Gastrocnemius medialis (tissue), 4 donors: ENCODE data around the gene ALDH1A2. TPM values are rescaled to one million over a fixed set of nuclear protein-coding genes. Genes with fewer than 3 reads are reported as not detected.

ENCODE experiments used
- ATAC-seq, 2 donors: fragments of 150-250 bp; one replicate each; pipeline ENCODE4 v1.9.1; 2016
- DNase-seq, 2 donors: peaks; one replicate each; pipeline ENCODE4 v3.0.0-alpha.2; 2019
- H3K27ac ChIP-seq, 4 donors: fragments of 200-600 bp; sonication (generic); 1 replicate in 1 of 4; 2 replicates in 3 of 4; pipeline ENCODE4 v1.5.1; 2016 to 2018; ENCODE audit warnings: mild to moderate bottlenecking in 2 of 4, moderate library complexity in 1 of 4
- H3K27me3 ChIP-seq, 3 donors: fragments of 200-600 bp; sonication (generic) in 2 of 3; 1 replicate in 1 of 3; 2 replicates in 2 of 3; pipeline versions ENCODE4 v1.5.1 to v1.6.0; 2016 to 2019; ENCODE audit warnings: mild to moderate bottlenecking in 1 of 3, moderate library complexity in 1 of 3
- H3K36me3 ChIP-seq, 2 donors: fragments of 200-600 bp; sonication (generic) in 1 of 2; one replicate each; pipeline ENCODE4 v1.5.1; 2017 to 2018
- H3K4me1 ChIP-seq, 2 donors: fragments of 200-600 bp; sonication (generic) in 1 of 2; one replicate each; pipeline ENCODE4 v1.5.1; 2016 to 2017; ENCODE audit warnings: mild to moderate bottlenecking in 2 of 2
- H3K4me3 ChIP-seq, 4 donors: fragments of 200-600 bp; sonication (generic) in 3 of 4; 1 replicate in 1 of 4; 2 replicates in 3 of 4; pipeline ENCODE4 v1.5.1; 2016 to 2019; ENCODE audit warnings: mild to moderate bottlenecking in 2 of 4
- H3K9me3 ChIP-seq, 3 donors: fragments of 200-600 bp; sonication (generic) in 2 of 3; 1 replicate in 1 of 3; 2 replicates in 2 of 3; pipeline ENCODE4 v1.5.1; 2016 to 2019
- CTCF ChIP-seq, 5 experiments: fragments of 450-650 bp in 3 of 5; fragments of 200-600 bp in 2 of 5; sonication (generic) in 2 of 5; IDR thresholded peaks in 4 of 5; conservative IDR thresholded peaks in 1 of 5; 1 replicate in 4 of 5; 2 replicates in 1 of 5; pipeline ENCODE4 v1.5.1; 2016 to 2019; ENCODE audit warnings: antibody characterized with exemption in 5 of 5, mild to moderate bottlenecking in 3 of 5, moderate library complexity in 3 of 5
- POLR2A ChIP-seq, 2 donors: fragments of 450-650 bp; IDR thresholded peaks; one replicate each; pipeline ENCODE4 v1.6.1; 2017; ENCODE audit warnings: antibody characterized with exemption in 2 of 2, mild to moderate bottlenecking in 2 of 2, moderate library complexity in 2 of 2
- in situ Hi-C, 4 donors: fragments of 200-750 bp; cut with MboI; loops; one replicate each; pipeline versions ENCODE4 v1.15.0 to v1.8.0; 2017; ENCODE audit warnings: low sequenced_read_pairs in 4 of 4
- intact Hi-C: fragments of 100-400 bp; cut with DNase I; formaldehyde crosslinking; loops from one replicate; pipeline ENCODE4 v1.15.1; 2023; ENCODE audit warnings: low total_unique reads
- total RNA-seq, 4 donors: library from RNA; depleted of rRNA; stranded (reverse); fragments of >200 nt; gene quantifications; one replicate each; pipeline versions ENCODE4 v1.1.0 to v1.2.3, GENCODE V29; 2016

ALDH1A2 gene
- total RNA-seq, 4 donors from 2014 or later, result 3.5 to 26.7 (median 5.8) TPM

- Histone ChIP-seq H3K4me3 (no peak overlapping the region), H3K4me1 (no peaks in the 10 kb centered on the region), H3K27ac (no peak overlapping the region), H3K9me3 (no peaks in the 10 kb centered on the region), H3K27me3 (no peaks in the 10 kb centered on the region), H3K36me3 (no peaks in the 10 kb centered on the region)
- TF ChIP-seq POLR2A (IDR thresholded peaks at IDR 0.05), result no peak
- no peak for TF ChIP-seq CTCF (IDR thresholded peaks at IDR 0.05 in 4 of 5, conservative IDR thresholded peaks at IDR 0.05 in 1 of 5)
- ATAC-seq (no peak), DNase-seq (no peak)
- intact Hi-C loops, result no loop called here
- in situ Hi-C loops, result no loop called here
Measured at GRCh38 chr15:58019503-58020376, 45.8 kb downstream of the ALDH1A2 start.

- intact Hi-C loops, result no loop called here
- H3K9me3 ChIP-seq, result no peaks in the 10 kb centered on the region
- ATAC-seq, result no peak
Measured at GRCh38 chr15:58017869-58018268, 47.6 kb downstream of the ALDH1A2 start.

GRCh38 chr15:58016581-58017175, 48.8 kb downstream of the ALDH1A2 start:
- no peak for TF ChIP-seq POLR2A (IDR thresholded peaks at IDR 0.05)
- no peaks in the 10 kb centered on the region for H3K27me3 ChIP-seq
- in situ Hi-C loops (no loop called here), intact Hi-C loops (no loop called here)
- no peak overlapping the region for H3K4me3 ChIP-seq
- H3K27ac ChIP-seq, result no peak overlapping the region
- no peaks in the 10 kb centered on the region for H3K4me1 ChIP-seq
- no peaks in the 10 kb centered on the region for H3K36me3 ChIP-seq
- no peaks in the 10 kb centered on the region for H3K9me3 ChIP-seq
- ATAC-seq (no peak), DNase-seq (no peak)

More at GRCh38 chr15:58017869-58018268, 47.6 kb downstream of the ALDH1A2 start:
- Histone ChIP-seq H3K36me3 (no peaks in the 10 kb centered on the region), H3K4me1 (no peaks in the 10 kb centered on the region), H3K4me3 (no peak overlapping the region), H3K27me3 (no peaks in the 10 kb centered on the region), H3K27ac (no peak overlapping the region)
- no peak for DNase-seq
- in situ Hi-C loops, result no loop called here
- TF ChIP-seq POLR2A (IDR thresholded peaks at IDR 0.05) (no peak), CTCF (IDR thresholded peaks at IDR 0.05 in 4 of 5, conservative IDR thresholded peaks at IDR 0.05 in 1 of 5) (no peak)

- intact Hi-C loops, result no loop called here
- ATAC-seq, result no peak
Measured at GRCh38 chr15:58015565-58015964, 49.9 kb downstream of the ALDH1A2 start.

More at GRCh38 chr15:58015565-58015964, 49.9 kb downstream of the ALDH1A2 start:
- Histone ChIP-seq H3K4me3 (no peak overlapping the region), H3K27ac (no peak overlapping the region), H3K27me3 (no peaks in the 10 kb centered on the region), H3K4me1 (no peaks in the 10 kb centered on the region), H3K36me3 (no peaks in the 10 kb centered on the region), H3K9me3 (no peaks in the 10 kb centered on the region)
- no peak for DNase-seq
- no peak for TF ChIP-seq POLR2A (IDR thresholded peaks at IDR 0.05)
- no peak for TF ChIP-seq CTCF (IDR thresholded peaks at IDR 0.05 in 4 of 5, conservative IDR thresholded peaks at IDR 0.05 in 1 of 5)
- in situ Hi-C loops, result no loop called here
